Astrocyte (in vitro differentiated cells and primary cell): ENCODE data around the gene SIGLEC9. TPM values are rescaled to one million over a fixed set of nuclear protein-coding genes. Genes with fewer than 3 reads are reported as not detected.

Source experiments
- DNase-seq: peaks from one replicate; pipeline ENCODE4 v3.0.0-alpha.2; 2010; ENCODE audit warnings: low read depth
- FAIRE-seq: peaks from 2 replicates; lab custom pipeline; 2011; peaks lifted over from hg19 to GRCh38; lab: Jason Lieb, UNC
- H2AFZ ChIP-seq: 2 replicates; pipeline ENCODE4 v1.6.0; 2012; ENCODE audit warnings: low read depth, low read length, inconsistent platforms
- H3K27ac ChIP-seq: 2 replicates; pipeline ENCODE4 v1.5.1; 2011; ENCODE audit warnings: low read depth, low read length, inconsistent platforms
- H3K27me3 ChIP-seq: 2 replicates; pipeline ENCODE4 v1.6.0; 2011; ENCODE audit warnings: low read length, inconsistent platforms; ENCODE audit not compliant: insufficient read depth
- H3K36me3 ChIP-seq: 2 replicates; pipeline ENCODE4 v1.5.1; 2011; ENCODE audit warnings: low read length, inconsistent platforms; ENCODE audit not compliant: insufficient read depth
- H3K4me1 ChIP-seq: 2 replicates; pipeline ENCODE4 v1.5.1; 2011; ENCODE audit warnings: low read length, inconsistent platforms; ENCODE audit not compliant: insufficient read depth
- H3K4me2 ChIP-seq: 2 replicates; pipeline ENCODE4 v1.6.0; 2012; ENCODE audit warnings: low read length, inconsistent platforms
- H3K4me3 ChIP-seq: 2 replicates; pipeline ENCODE4 v1.5.1; 2011; ENCODE audit warnings: low read depth, mild to moderate bottlenecking, low read length, inconsistent platforms; ENCODE audit not compliant: insufficient read depth
- H3K79me2 ChIP-seq: 2 replicates; pipeline ENCODE4 v1.6.0; 2012; ENCODE audit warnings: mild to moderate bottlenecking, low read length, inconsistent platforms; ENCODE audit not compliant: insufficient read depth
- H3K9ac ChIP-seq: 2 replicates; pipeline ENCODE4 v1.6.0; 2012; ENCODE audit warnings: mild to moderate bottlenecking, low read length, inconsistent platforms
- H3K9me3 ChIP-seq: 2 replicates; pipeline ENCODE4 v1.5.1; 2012; ENCODE audit warnings: low read depth, mild to moderate bottlenecking, low read length, inconsistent platforms; ENCODE audit not compliant: insufficient read depth
- H4K20me1 ChIP-seq: 2 replicates; pipeline ENCODE4 v1.6.0; 2012; ENCODE audit warnings: low read length, inconsistent platforms; ENCODE audit not compliant: insufficient read depth
- H3K27ac Mint-ChIP-seq: one replicate; pipeline ENCODE4 v1.8.0; 2021; ENCODE audit warnings: mild to moderate bottlenecking, mixed read lengths; ENCODE audit not compliant: unreplicated experiment
- H3K27me3 Mint-ChIP-seq: one replicate; pipeline ENCODE4 v1.8.0; 2021; ENCODE audit warnings: low read depth, mixed read lengths; ENCODE audit not compliant: unreplicated experiment
- H3K36me3 Mint-ChIP-seq: one replicate; pipeline ENCODE4 v1.8.0; 2021; ENCODE audit warnings: low read depth, mixed read lengths; ENCODE audit not compliant: unreplicated experiment
- H3K4me1 Mint-ChIP-seq: one replicate; pipeline ENCODE4 v1.8.0; 2021; ENCODE audit warnings: low read depth, mixed read lengths; ENCODE audit not compliant: unreplicated experiment
- H3K4me3 Mint-ChIP-seq: one replicate; pipeline ENCODE4 v1.8.0; 2021; ENCODE audit warnings: mild to moderate bottlenecking, moderate library complexity, mixed read lengths; ENCODE audit not compliant: unreplicated experiment
- H3K9me3 Mint-ChIP-seq: one replicate; pipeline ENCODE4 v1.8.0; 2021; ENCODE audit warnings: mild to moderate bottlenecking, mixed read lengths; ENCODE audit not compliant: unreplicated experiment
- EZH2 ChIP-seq: IDR thresholded peaks from 2 replicates; pipeline ENCODE4 v1.6.1; 2012; ENCODE audit warnings: mild to moderate bottlenecking, low read length, inconsistent platforms; ENCODE audit not compliant: insufficient read depth
- total RNA-seq: library from RNA; stranded (reverse); gene quantifications from 2 replicates; pipeline ENCODE4 v1.2.1, GENCODE V29; 2021
- TF ChIP-seq, protein P1 (sequence below): IDR thresholded peaks from 2 replicates; pipeline ENCODE4 v1.5.1; 2011; ENCODE audit warnings: low read depth, mild to moderate bottlenecking, inconsistent platforms, low read length, moderate library complexity; ENCODE audit not compliant: insufficient read depth

SIGLEC9 gene
- total RNA-seq, 1 donor from 2014 or later = not detected

DNA sequence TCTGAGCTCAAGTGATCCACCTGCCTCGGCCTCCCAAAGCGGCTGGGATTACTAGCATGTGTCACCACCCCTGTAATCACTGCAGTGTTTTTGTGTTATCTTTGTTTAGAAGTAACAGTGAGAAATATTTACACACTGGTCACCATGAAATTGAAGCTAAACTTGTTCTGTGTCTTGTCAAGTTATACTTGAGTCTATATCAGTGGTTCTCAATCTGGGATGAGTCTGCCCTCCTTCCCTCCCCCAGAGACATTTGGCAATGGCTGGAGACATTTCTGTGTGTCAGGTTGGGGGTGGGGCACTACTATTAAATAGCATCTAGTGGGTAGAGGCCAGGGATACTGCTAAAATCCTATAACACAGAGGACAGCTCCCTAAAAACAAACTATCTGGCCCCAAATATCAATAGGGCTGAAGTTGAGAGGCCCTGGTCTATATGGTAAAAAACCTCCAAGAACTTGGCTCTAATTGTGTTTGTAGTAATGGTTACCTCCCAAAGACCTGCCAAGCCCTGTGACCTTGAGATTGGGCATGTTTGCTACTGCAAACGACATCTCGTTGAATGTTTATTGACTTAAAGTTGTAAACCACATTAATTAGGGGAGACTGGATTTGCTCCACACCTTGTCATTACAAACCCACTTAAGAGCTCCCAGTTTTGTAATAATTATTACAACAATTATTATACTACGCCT is 23.4 kb upstream of the SIGLEC9 start:
- Histone ChIP-seq H3K36me3 (peaks cover 7% of the 10 kb centered on the region), H2AFZ (no peak overlapping the region), H3K79me2 (peaks cover 28% of the 10 kb centered on the region), H3K9me3 (no peaks in the 10 kb centered on the region), H3K27ac (no peak overlapping the region), H3K9ac (no peak overlapping the region), H3K4me2 (no peak overlapping the region), H3K4me3 (no peak overlapping the region), H3K4me1 (no peaks in the 10 kb centered on the region), H4K20me1 (peaks cover 59% of the 10 kb centered on the region), H3K27me3 (no peaks in the 10 kb centered on the region)
- peaks cover 8% of the 10 kb centered on the region for H3K36me3 Mint-ChIP-seq
- H3K4me3 Mint-ChIP-seq = no peak overlapping the region
- no peaks in the 10 kb centered on the region for H3K27me3 Mint-ChIP-seq
- H3K27ac Mint-ChIP-seq = no peak overlapping the region
- H3K9me3 Mint-ChIP-seq = no peaks in the 10 kb centered on the region
- TF ChIP-seq, protein P1, sequence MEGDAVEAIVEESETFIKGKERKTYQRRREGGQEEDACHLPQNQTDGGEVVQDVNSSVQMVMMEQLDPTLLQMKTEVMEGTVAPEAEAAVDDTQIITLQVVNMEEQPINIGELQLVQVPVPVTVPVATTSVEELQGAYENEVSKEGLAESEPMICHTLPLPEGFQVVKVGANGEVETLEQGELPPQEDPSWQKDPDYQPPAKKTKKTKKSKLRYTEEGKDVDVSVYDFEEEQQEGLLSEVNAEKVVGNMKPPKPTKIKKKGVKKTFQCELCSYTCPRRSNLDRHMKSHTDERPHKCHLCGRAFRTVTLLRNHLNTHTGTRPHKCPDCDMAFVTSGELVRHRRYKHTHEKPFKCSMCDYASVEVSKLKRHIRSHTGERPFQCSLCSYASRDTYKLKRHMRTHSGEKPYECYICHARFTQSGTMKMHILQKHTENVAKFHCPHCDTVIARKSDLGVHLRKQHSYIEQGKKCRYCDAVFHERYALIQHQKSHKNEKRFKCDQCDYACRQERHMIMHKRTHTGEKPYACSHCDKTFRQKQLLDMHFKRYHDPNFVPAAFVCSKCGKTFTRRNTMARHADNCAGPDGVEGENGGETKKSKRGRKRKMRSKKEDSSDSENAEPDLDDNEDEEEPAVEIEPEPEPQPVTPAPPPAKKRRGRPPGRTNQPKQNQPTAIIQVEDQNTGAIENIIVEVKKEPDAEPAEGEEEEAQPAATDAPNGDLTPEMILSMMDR = no peak
- no peak for TF ChIP-seq EZH2
- no peak for FAIRE-seq
- H3K4me1 Mint-ChIP-seq = peaks cover 2% of the 10 kb centered on the region
- no peak for DNase-seq

DNA sequence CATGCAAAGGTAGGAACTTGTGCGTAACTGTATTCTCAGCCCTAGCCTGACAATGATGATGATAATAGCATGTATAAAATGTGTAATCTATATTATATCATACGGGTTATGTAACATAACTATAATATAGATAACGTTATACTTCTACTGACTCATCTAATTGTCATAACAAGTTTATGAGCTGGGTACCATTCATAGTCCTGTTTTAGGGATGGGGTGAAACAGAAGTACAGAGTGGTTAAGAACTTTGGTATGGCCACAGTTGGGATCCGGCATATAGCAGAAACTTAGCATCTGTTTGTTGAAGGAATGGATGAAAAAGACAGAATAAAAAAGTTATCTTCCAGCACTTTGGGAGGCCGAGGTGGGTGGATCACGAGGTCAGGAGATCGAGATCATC is 21.7 kb upstream of the SIGLEC9 start:
- no peak overlapping the region for H3K4me3 ChIP-seq
- H3K36me3 Mint-ChIP-seq = peaks cover 6% of the 10 kb centered on the region
- H3K9me3 ChIP-seq = no peaks in the 10 kb centered on the region
- no peak for DNase-seq
- H3K4me3 Mint-ChIP-seq = no peak overlapping the region
- H3K27ac ChIP-seq = no peak overlapping the region
- H2AFZ ChIP-seq = no peak overlapping the region
- H3K4me2 ChIP-seq = no peak overlapping the region
- H3K27me3 ChIP-seq = no peaks in the 10 kb centered on the region
- no peak for TF ChIP-seq EZH2
- TF ChIP-seq, protein P1 = no peak
- H3K27ac Mint-ChIP-seq = no peak overlapping the region
- peaks cover 7% of the 10 kb centered on the region for H3K36me3 ChIP-seq
- H3K4me1 Mint-ChIP-seq = peaks cover 5% of the 10 kb centered on the region
- peaks cover 7% of the 10 kb centered on the region for H3K4me1 ChIP-seq
- H3K9ac ChIP-seq = no peak overlapping the region
- no peak for FAIRE-seq
- no peaks in the 10 kb centered on the region for H3K27me3 Mint-ChIP-seq
- peaks cover 43% of the 10 kb centered on the region for H3K79me2 ChIP-seq
- no peaks in the 10 kb centered on the region for H3K9me3 Mint-ChIP-seq
- peaks cover 46% of the 10 kb centered on the region for H4K20me1 ChIP-seq

DNA sequence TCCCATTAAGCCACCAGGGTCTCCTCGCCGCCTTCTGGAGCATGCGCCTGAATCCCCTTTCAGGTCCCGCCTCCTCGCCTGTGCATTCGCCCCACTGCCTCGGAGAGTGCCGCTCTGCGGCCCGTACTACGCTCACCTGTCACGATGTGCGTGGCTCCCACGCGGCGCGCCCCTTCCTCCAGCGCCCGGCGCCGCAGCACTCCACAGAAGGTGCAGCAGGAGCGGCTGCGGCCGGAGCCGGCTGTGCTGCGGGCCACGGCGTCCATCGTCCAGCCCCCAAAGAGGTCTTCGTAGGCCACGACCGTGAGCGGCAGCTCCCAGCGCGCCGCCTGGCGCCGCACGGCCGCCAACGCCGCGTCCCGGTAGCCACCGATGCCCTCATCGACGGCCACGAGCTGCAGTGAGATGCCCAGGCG is 20.8 kb upstream of the SIGLEC9 start:
- H3K4me1 ChIP-seq = peaks cover 11% of the 10 kb centered on the region
- H3K9ac ChIP-seq = no peak overlapping the region
- no peak overlapping the region for H3K27ac Mint-ChIP-seq
- H3K4me2 ChIP-seq = no peak overlapping the region
- peaks cover 7% of the 10 kb centered on the region for H3K36me3 ChIP-seq
- peaks cover 44% of the 10 kb centered on the region for H3K79me2 ChIP-seq
- H2AFZ ChIP-seq = no peak overlapping the region
- FAIRE-seq = no peak
- no peaks in the 10 kb centered on the region for H3K9me3 Mint-ChIP-seq
- no peak for DNase-seq
- no peak overlapping the region for H3K27ac ChIP-seq
- H3K4me3 Mint-ChIP-seq = no peak overlapping the region
- H3K27me3 Mint-ChIP-seq = no peaks in the 10 kb centered on the region
- no peaks in the 10 kb centered on the region for H3K9me3 ChIP-seq
- peaks cover 5% of the 10 kb centered on the region for H3K4me1 Mint-ChIP-seq
- TF ChIP-seq, protein P1 = no peak
- no peak for TF ChIP-seq EZH2
- no peaks in the 10 kb centered on the region for H3K27me3 ChIP-seq
- peaks cover 46% of the 10 kb centered on the region for H4K20me1 ChIP-seq
- peaks cover 6% of the 10 kb centered on the region for H3K36me3 Mint-ChIP-seq
- H3K4me3 ChIP-seq = no peak overlapping the region
